ENCODE data around the gene MIDN.

The MIDN gene

GRCh38 chr19:1236576-1236975 lies 11.8 kb upstream of the MIDN start:
- ChIA-PET CTCF (interaction anchor here (0.9 to 1.6 kb wide), 3 partner anchors 11 to 123 kb away, joined by 5 to 7 read pairs (median 5); no protein-coding TSS in a partner anchor), POLR2A (interaction anchor here (0.5 to 2.1 kb wide), 3 partner anchors 16 to 188 kb away, joined by 3 to 6 read pairs (median 4); partner anchors contain the start of gene CIRBP)
- peak overlapping the region; percentile 74 for H3K4me3 ChIP-seq (ENCODE audit: low read depth, low read length)
- DNase-seq (ENCODE audit: low read depth, low spot score): no peak
- TF ChIP-seq CTCF (IDR thresholded peaks at IDR 0.05; ENCODE audit: insufficient read depth, low read length, missing control alignments): no peak

GRCh38 chr19:1237027-1237659 lies 11.2 kb upstream of the MIDN start:
- DNase-seq (ENCODE audit: low read depth, low spot score): no peak
- ChIA-PET POLR2A (interaction anchor here (1.0 to 2.1 kb wide), 2 partner anchors 16 to 32 kb away, joined by 4 to 6 read pairs; partner anchors contain the start of gene CIRBP), CTCF (interaction anchor here (0.9 to 1.6 kb wide), 3 partner anchors 12 to 124 kb away, joined by 5 to 7 read pairs (median 5); no protein-coding TSS in a partner anchor)
- H3K4me3 ChIP-seq (ENCODE audit: low read depth, low read length): peak overlapping the region; percentile 74
- no peak for TF ChIP-seq CTCF (IDR thresholded peaks at IDR 0.05; ENCODE audit: insufficient read depth, low read length, missing control alignments)

GRCh38 chr19:1237754-1238368 lies 10.5 kb upstream of the MIDN start, which contains the start of gene CBARP:
Gene CBARP (minus strand): TSS chr19:1238005. CDS start chr19:1236100, 1,905 bp downstream.
- TF ChIP-seq CTCF (IDR thresholded peaks at IDR 0.05; ENCODE audit: insufficient read depth, low read length, missing control alignments): no peak
- no peak for DNase-seq (ENCODE audit: low read depth, low spot score)
- POLR2A ChIA-PET: interaction anchor here (0.6 to 0.9 kb wide), 2 partner anchors 29 to 136 kb away, joined by 3 read pairs; no protein-coding TSS in a partner anchor
- peak within 1 kb of the TSS; percentile 74 for H3K4me3 ChIP-seq (ENCODE audit: low read depth, low read length)
- CTCF ChIA-PET: interaction anchor here (0.5 to 9.7 kb wide), 10 partner anchors 10 to 315 kb away, joined by 3 to 626 read pairs (median 5); partner anchors contain the start of genes CIRBP and GPX4

GRCh38 chr19:1238369-1239303 lies 9.7 kb upstream of the MIDN start:
- DNase-seq (ENCODE audit: low read depth, low spot score): no peak
- H3K4me3 ChIP-seq (ENCODE audit: low read depth, low read length): peak overlapping the region; percentile 74
- TF ChIP-seq CTCF (IDR thresholded peaks at IDR 0.05; ENCODE audit: insufficient read depth, low read length, missing control alignments): no peak
- CTCF ChIA-PET: interaction anchor here (0.5 to 9.7 kb wide), 13 partner anchors 11 to 315 kb away, joined by 3 to 626 read pairs (median 4); partner anchors contain the start of genes CIRBP and GPX4
- POLR2A ChIA-PET: interaction anchor here (0.9 to 1.9 kb wide), 2 partner anchors 28 to 31 kb away, joined by 3 to 6 read pairs; partner anchors contain the start of gene CIRBP

- no peak overlapping the region for H3K4me3 ChIP-seq (ENCODE audit: low read depth, low read length)
- CTCF ChIA-PET: interaction anchor here (0.7 to 9.7 kb wide), 12 partner anchors 12 to 316 kb away, joined by 3 to 626 read pairs (median 5); partner anchors contain the start of gene CIRBP
- no peak for DNase-seq (ENCODE audit: low read depth, low spot score)
- TF ChIP-seq CTCF (IDR thresholded peaks at IDR 0.05; ENCODE audit: insufficient read depth, low read length, missing control alignments): no peak
- POLR2A ChIA-PET: interaction anchor here (1.9 kb wide), 1 partner anchor 30 kb away, joined by 6 read pairs; the partner anchor contains the start of gene CIRBP
Measured at GRCh38 chr19:1239420-1239795, 9.0 kb upstream of the MIDN start.
